Fibroblast of the conjunctiva (primary cell): ENCODE results near the gene GPR25.

Experiments
- DNase-seq: peaks from one replicate; pipeline ENCODE4 v3.0.0-alpha.2; 2010; ENCODE audit warnings: low read depth

Gene GPR25

DNA sequence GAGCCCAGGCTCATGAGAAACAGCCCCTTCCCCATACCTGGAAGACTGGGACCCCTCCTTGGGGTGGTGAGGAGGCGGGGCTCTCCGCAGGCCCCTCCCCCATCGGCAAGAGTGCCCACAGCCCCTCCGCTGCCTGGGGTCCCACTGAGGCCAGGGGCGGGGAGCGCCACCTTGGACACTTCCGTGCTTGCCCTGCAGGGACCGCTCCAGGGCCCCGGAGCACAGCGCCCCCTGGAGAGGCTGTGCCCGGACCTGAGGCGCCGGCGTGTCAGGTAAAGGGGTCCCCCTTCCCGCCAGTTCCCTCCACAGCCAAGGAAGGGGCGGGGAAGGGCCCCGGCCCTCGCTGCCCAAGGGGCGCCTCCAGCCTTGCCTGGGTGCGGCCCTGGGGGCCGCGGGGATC is 43.4 kb downstream of the GPR25 start:
- DNase-seq = no peak

DNA sequence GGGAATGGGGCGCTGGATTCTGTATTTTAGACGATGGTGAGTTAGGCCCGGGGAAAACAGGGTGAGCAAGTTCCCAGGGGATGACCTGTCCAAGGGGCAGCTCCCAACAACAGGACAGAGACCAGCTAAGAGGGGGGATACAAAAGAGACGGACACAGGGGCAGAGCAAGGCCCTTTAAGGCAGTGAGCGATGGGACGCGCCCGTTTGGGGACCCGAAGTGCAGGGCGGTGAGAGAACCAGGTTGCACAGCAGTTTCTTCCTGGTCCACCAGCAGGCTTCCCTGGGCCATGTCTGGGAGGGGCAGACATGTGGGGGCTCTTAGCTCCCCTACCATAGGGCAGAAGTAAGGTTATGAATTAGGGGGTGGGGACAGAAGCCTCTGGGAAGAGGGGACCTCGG is 43.9 kb downstream of the GPR25 start:
- DNase-seq = no peak

DNA sequence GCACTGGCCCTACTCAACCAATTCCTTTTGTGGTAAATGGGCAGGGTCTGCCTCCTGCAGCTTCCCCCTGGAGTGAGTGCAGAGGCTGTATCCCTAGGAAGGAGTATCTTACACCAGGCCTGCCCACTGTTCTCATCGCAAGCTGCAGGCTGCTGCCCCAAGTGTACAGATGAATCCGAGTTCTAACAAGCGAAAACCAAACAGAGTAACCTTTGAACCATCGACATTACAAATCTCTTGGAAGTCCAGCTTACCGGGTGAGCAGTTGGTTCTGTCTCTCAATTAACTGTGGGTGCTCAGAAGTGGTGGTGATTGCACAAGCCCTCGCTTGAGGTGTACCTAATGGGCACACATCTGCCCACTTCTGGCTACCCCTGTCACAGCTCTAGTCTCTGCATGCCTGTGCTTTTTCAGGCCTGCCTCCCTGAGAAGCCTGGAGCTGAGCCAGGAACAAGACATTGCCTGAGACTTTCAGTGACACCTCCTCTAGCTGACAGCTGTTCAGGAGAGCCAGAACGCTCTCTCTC is 44.6 kb downstream of the GPR25 start:
- no peak for DNase-seq

DNA sequence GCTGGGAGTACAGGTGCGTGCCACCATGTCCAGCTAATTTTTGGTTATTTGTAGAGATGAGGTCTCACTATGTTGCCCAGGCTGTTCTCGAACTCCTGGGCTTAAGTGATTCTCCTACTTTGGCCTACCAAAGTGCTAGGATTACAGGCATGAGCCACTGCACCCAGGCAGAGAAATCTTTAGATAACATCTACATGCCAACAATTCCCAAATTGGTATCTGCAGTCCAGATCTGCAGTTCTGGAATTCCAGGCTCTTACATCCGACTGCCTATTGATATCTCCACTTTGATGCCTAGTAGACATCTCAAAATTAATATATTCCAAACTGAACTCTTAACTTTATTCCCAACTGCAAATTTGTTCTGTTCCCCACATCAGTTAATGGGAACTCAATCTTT is 45.2 kb downstream of the GPR25 start:
- DNase-seq = no peak

DNA sequence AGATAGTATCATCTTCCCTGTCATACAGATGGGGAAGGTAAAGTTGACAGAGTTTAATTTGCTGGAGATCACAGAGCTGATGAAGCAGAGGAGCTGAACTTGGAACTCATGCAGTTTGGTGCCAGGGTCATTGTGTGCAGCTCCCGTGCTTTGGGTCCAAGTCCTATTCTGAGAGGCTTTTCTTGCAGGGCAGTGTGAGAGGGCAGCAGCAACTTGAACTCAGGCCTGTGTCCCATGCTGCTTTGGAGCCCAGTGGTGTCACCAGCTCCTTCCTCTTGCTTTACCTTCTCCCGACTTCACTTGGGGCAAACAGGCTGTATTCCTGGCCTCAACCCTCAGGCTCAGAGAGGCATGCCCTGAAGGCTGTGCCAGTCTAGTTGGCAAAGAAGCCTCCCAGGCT is 46.6 kb downstream of the GPR25 start:
- DNase-seq = no peak

DNA sequence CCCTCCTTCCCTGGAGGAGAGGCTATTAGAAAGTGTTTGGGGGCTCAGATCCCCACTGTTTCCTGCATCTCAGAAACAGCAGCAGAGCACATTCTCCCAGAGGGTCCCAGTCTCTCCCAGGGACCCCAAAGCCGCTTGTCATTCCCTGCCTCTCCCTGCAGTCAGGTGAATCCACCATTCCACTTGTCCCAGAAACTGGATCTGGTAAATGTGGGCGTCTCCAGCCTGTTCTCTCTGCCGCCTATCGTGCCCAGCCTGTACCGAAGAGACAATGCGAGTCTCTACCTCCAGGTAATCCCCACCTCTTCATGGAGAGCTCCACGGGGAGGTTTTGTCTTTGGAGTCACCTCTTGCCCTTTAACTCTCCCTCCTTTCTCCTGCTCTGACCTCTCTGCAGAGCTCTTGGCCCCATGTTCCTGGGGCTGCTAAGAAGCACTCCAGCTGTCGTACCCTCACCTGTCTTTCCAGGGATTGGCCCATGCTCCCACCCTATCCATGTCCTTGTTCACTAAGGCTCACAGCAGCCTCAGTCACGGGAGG is 48.9 kb downstream of the GPR25 start:
- DNase-seq = no peak

DNA sequence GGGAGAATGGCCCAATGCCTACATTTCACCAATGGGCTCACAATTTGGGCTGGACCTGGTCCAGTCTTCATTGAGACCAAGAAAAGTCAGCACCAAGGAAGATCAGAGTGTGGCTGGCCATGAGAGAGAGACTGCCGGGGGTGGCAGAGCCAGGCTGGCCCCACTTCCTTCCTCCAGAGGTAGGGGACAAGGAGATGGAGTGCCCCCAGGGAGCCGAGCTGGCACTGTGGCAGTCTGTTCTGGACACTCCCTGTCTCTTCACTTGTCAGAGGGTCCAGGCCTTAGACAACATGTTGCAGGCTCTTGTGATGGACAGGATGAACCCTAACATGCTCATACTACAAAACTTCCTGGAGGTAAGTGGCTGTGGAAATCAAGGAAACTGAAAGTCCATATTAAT is 49.6 kb downstream of the GPR25 start:
- DNase-seq = no peak

DNA sequence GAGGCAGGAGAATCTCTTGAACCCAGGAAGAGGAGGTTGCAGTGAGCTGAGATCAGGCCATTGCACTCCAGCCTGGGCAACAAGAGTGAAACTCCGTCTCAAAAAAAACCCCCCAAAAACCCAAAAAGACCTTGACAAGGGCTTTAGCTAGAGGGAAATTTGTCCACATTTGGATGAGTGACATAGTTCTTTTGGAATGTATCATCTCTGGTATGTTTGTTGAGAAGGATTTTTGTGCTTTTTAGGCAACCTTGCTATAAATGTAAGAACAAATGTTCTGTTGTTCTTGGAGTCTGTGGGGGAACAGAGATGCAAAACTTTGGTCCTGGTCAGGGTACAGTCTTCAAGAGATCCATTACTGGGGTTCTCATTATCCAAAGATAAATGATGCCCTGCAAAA is 50.8 kb downstream of the GPR25 start:
- no peak for DNase-seq
